ENCODE measurements around the gene IL3RA. TPM values are rescaled to one million over a fixed set of nuclear protein-coding genes. Genes with fewer than 3 reads are reported as not detected.
"Not testable (repeated sequence)": the region's sequence is repeated elsewhere in the genome, so short reads cannot be mapped to it uniquely, and the experiment has no call there.

Gene IL3RA
- total RNA-seq, 1 donor from 2014 or later, result 0.97 TPM

- no peak for DNase-seq (ENCODE audit: low spot score)
- Mint-ChIP-seq H3K4me3 (ENCODE audit: unreplicated experiment) (no peak overlapping the region), H3K4me1 (ENCODE audit: unreplicated experiment) (no peaks in the 10 kb centered on the region), H3K9me3 (ENCODE audit: unreplicated experiment) (no peaks in the 10 kb centered on the region), H3K27ac (ENCODE audit: unreplicated experiment) (no peak overlapping the region), H3K27me3 (ENCODE audit: unreplicated experiment) (no peaks in the 10 kb centered on the region), H3K36me3 (ENCODE audit: low read depth, unreplicated experiment) (no peaks in the 10 kb centered on the region)
- TF ChIP-seq CTCF (IDR thresholded peaks at IDR 0.05; ENCODE audit: unreplicated experiment), result no peak
These were observed 65.2 kb downstream of the IL3RA start for GRCh38 chrX:1401611-1402430.

- no peaks in the 10 kb centered on the region for H3K9me3 Mint-ChIP-seq (ENCODE audit: unreplicated experiment)
- no peaks in the 10 kb centered on the region for H3K27me3 Mint-ChIP-seq (ENCODE audit: unreplicated experiment)
- DNase-seq (ENCODE audit: low spot score), result no peak
- H3K4me1 Mint-ChIP-seq (ENCODE audit: unreplicated experiment), result no peaks in the 10 kb centered on the region
- TF ChIP-seq CTCF (IDR thresholded peaks at IDR 0.05; ENCODE audit: unreplicated experiment), result no peak
- no peaks in the 10 kb centered on the region for H3K36me3 Mint-ChIP-seq (ENCODE audit: low read depth, unreplicated experiment)
- no peak overlapping the region for H3K4me3 Mint-ChIP-seq (ENCODE audit: unreplicated experiment)
- H3K27ac Mint-ChIP-seq (ENCODE audit: unreplicated experiment), result no peak overlapping the region
These were observed 66.6 kb downstream of the IL3RA start for GRCh38 chrX:1403228-1403627.

- not testable (repeated sequence) for H3K36me3 Mint-ChIP-seq (ENCODE audit: low read depth, unreplicated experiment); H3K27me3 Mint-ChIP-seq (ENCODE audit: unreplicated experiment); H3K9me3 Mint-ChIP-seq (ENCODE audit: unreplicated experiment); H3K27ac Mint-ChIP-seq (ENCODE audit: unreplicated experiment); DNase-seq (ENCODE audit: low spot score); H3K4me1 Mint-ChIP-seq (ENCODE audit: unreplicated experiment); H3K4me3 Mint-ChIP-seq (ENCODE audit: unreplicated experiment)
These were observed 67.3 kb downstream of the IL3RA start for GRCh38 chrX:1403867-1404266.

- H3K27ac Mint-ChIP-seq (ENCODE audit: unreplicated experiment); H3K27me3 Mint-ChIP-seq (ENCODE audit: unreplicated experiment); H3K4me3 Mint-ChIP-seq (ENCODE audit: unreplicated experiment): not testable (repeated sequence)
These were observed 69.2 kb downstream of the IL3RA start for GRCh38 chrX:1405769-1406168.

GRCh38 chrX:1407035-1407434 is 70.5 kb downstream of the IL3RA start:
- Mint-ChIP-seq H3K4me3 (ENCODE audit: unreplicated experiment) (no peak overlapping the region), H3K36me3 (ENCODE audit: low read depth, unreplicated experiment) (peaks cover 5% of the 10 kb centered on the region), H3K27ac (ENCODE audit: unreplicated experiment) (no peak overlapping the region), H3K4me1 (ENCODE audit: unreplicated experiment) (no peaks in the 10 kb centered on the region), H3K27me3 (ENCODE audit: unreplicated experiment) (peaks cover 1% of the 10 kb centered on the region), H3K9me3 (ENCODE audit: unreplicated experiment) (no peaks in the 10 kb centered on the region)
- no peak for TF ChIP-seq CTCF (IDR thresholded peaks at IDR 0.05; ENCODE audit: unreplicated experiment)
- DNase-seq (ENCODE audit: low spot score), result no peak

More at GRCh38 chrX:1405769-1406168, 69.2 kb downstream of the IL3RA start:
- H3K4me1 Mint-ChIP-seq (ENCODE audit: unreplicated experiment); H3K36me3 Mint-ChIP-seq (ENCODE audit: low read depth, unreplicated experiment); H3K9me3 Mint-ChIP-seq (ENCODE audit: unreplicated experiment); DNase-seq (ENCODE audit: low spot score): not testable (repeated sequence)

GRCh38 chrX:1411326-1411725 is 74.7 kb downstream of the IL3RA start:
- TF ChIP-seq CTCF (IDR thresholded peaks at IDR 0.05; ENCODE audit: unreplicated experiment), result no peak
- no peak for DNase-seq (ENCODE audit: low spot score)
- H3K9me3 Mint-ChIP-seq (ENCODE audit: unreplicated experiment), result no peaks in the 10 kb centered on the region
- no peaks in the 10 kb centered on the region for H3K4me1 Mint-ChIP-seq (ENCODE audit: unreplicated experiment)
- H3K27me3 Mint-ChIP-seq (ENCODE audit: unreplicated experiment), result peaks cover 12% of the 10 kb centered on the region
- H3K27ac Mint-ChIP-seq (ENCODE audit: unreplicated experiment), result no peak overlapping the region
- no peak overlapping the region for H3K4me3 Mint-ChIP-seq (ENCODE audit: unreplicated experiment)
- H3K36me3 Mint-ChIP-seq (ENCODE audit: low read depth, unreplicated experiment), result peaks cover 17% of the 10 kb centered on the region
